ENCODE measurements around the gene ZNF723.
A peak's percentile ranks its signal among the peaks of the same experiment; 100 is the strongest.
"Not testable (repeated sequence)": the region's sequence is repeated elsewhere in the genome, so short reads cannot be mapped to it uniquely, and the experiment has no call there.

The ZNF723 gene

DNA sequence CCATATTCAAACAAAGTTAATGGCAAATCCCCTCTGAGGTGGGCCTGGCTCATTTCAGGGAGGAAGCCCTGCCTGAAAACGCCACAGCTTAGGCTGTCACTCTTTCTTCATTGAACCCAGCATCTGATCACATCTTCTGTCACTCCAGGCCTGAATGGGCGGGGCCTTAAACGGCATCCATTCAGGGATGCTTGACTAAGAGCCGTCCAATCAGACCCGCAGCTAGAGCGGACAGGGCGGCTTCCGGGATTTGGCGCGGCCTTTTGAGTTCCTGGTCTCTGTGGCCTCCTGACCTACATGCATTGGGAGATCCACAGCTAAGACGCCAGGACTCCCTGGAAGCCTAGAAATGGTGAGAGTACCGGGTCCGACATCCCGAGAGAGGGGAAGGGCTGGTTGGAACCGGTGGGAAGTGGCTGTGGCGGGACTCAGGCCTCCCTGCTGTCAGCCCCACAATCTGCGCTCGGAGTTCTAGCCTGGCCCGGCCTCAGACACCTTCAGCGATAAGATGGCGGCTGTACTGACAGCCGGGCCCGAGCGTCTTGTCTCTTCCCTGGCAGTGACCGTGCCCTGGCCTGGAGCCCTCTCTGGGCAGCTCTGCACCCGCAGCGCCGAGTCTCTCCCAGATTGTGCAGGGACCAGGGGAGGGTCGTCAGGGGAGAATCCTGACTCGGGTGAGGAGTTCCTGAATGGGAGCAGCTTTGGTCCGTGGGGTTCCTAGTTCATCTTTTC is at the start of gene ZNF723:
TSS of gene ZNF723 (plus strand) at position 261 of the 732 bp plus-strand sequence. CDS start at position 350, 89 bp downstream.
- no peaks in the 10 kb centered on the region for H3K27me3 ChIP-seq (ENCODE audit: control insufficient read depth in 1 of 2, insufficient read depth in 2 of 2, low read length in 2 of 2)
- H3K27ac ChIP-seq (ENCODE audit: low read depth, low read length) = no peak within 1 kb of the TSS
- no peaks in the 10 kb centered on the region for H3K4me1 ChIP-seq (ENCODE audit: control insufficient read depth in 1 of 2, insufficient read depth in 2 of 2, low read length in 2 of 2)
- H3K9me3 ChIP-seq (ENCODE audit: control insufficient read depth in 1 of 2, low read length in 2 of 2) = peaks cover 9 to 24% of the 10 kb centered on the region in 2 donors
- H3K4me3 ChIP-seq (ENCODE audit: low read depth in 1 of 2, low read length in 2 of 2) = no peak within 1 kb of the TSS
- H3K36me3 ChIP-seq (ENCODE audit: control insufficient read depth in 1 of 2, insufficient read depth in 2 of 2, low read length in 2 of 2) = no peaks in the 10 kb centered on the region
- no peak within 1 kb of the TSS for H3K9ac ChIP-seq (ENCODE audit: low read depth in 1 of 2, low read length in 2 of 2)

DNA sequence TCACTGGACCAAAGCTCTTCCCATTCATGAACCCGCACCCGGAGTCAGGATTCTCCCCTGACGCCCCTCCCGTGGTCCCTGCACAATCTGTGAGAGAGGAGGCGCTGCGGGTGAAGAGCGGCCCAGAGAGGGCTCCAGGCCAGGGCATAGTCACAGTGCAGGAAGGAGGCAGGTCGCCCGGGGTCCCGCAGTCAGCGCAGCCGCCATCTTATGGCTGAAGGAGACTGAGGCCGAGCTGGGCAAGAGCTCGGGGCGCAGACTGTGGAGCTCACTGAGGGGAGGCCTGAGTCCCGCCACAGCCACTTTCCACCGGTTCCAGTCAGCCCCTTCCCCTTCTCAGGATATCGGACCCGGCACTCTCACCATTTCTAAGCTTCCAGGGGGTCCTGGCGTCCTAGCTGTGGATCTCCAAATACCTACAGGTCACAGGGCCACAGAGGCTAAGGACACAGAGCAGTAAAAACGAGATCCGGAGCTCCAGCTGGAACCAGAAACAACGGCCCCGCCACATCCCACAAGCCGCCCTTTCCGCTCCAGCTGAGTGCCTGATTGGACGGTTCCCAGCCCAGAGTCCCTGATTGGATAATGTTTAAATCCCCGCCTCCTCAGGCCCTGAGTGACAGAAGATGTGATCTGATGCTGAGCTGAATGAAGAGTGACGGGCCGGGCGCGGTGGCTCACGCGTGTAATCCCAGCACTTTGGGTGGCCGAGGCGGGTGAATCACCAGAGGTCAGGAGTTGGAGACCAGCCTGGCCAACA is 48.3 kb upstream of the ZNF723 start, which contains the start of gene ZNF99:
TSS of gene ZNF99 (minus strand) at position 501 of the 760 bp plus-strand sequence. CDS start at position 366, 135 bp downstream.
- Histone ChIP-seq H3K27ac (ENCODE audit: low read depth, low read length) (no peak within 1 kb of the TSS), H3K9me3 (ENCODE audit: control insufficient read depth in 1 of 2, low read length in 2 of 2) (peaks cover 0 to 6% of the 10 kb centered on the region in 2 donors), H3K36me3 (ENCODE audit: control insufficient read depth in 1 of 2, insufficient read depth in 2 of 2, low read length in 2 of 2) (no peaks in the 10 kb centered on the region), H3K4me1 (ENCODE audit: control insufficient read depth in 1 of 2, insufficient read depth in 2 of 2, low read length in 2 of 2) (no peaks in the 10 kb centered on the region), H3K9ac (ENCODE audit: low read depth in 1 of 2, low read length in 2 of 2) (no peak within 1 kb of the TSS), H3K27me3 (ENCODE audit: control insufficient read depth in 1 of 2, insufficient read depth in 2 of 2, low read length in 2 of 2) (no peaks in the 10 kb centered on the region), H3K4me3 (ENCODE audit: low read depth in 1 of 2, low read length in 2 of 2) (peak within 1 kb of the TSS in 1 of 2 donors; percentile 53)

DNA sequence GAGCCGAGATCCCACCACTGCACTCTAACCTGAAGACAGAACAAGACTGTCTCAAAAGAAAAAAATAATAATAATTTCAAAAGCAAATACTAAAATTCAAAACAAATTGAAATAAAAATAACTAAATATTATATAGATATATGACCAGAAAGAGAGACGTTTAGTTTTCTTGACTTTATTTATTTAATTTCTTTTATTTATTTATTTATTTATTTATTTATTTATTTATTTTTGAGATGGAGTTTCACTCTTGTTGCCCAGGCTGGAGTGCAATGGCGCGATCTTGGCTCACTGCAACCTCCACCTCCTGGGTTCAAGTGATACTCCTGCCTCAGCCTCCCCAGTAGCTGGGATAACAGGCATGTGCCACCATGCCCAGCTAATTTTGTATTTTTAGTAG is 39.2 kb upstream of the ZNF723 start:
- H3K9me3 ChIP-seq (ENCODE audit: control insufficient read depth in 1 of 2, low read length in 2 of 2) = peaks cover 6 to 12% of the 10 kb centered on the region in 2 donors
- H3K4me3 ChIP-seq (ENCODE audit: low read depth in 1 of 2, low read length in 2 of 2); H3K36me3 ChIP-seq (ENCODE audit: control insufficient read depth in 1 of 2, insufficient read depth in 2 of 2, low read length in 2 of 2); H3K27ac ChIP-seq (ENCODE audit: low read depth, low read length); H3K9ac ChIP-seq (ENCODE audit: low read depth in 1 of 2, low read length in 2 of 2); H3K27me3 ChIP-seq (ENCODE audit: control insufficient read depth in 1 of 2, insufficient read depth in 2 of 2, low read length in 2 of 2); H3K4me1 ChIP-seq (ENCODE audit: control insufficient read depth in 1 of 2, insufficient read depth in 2 of 2, low read length in 2 of 2): not testable (repeated sequence)

DNA sequence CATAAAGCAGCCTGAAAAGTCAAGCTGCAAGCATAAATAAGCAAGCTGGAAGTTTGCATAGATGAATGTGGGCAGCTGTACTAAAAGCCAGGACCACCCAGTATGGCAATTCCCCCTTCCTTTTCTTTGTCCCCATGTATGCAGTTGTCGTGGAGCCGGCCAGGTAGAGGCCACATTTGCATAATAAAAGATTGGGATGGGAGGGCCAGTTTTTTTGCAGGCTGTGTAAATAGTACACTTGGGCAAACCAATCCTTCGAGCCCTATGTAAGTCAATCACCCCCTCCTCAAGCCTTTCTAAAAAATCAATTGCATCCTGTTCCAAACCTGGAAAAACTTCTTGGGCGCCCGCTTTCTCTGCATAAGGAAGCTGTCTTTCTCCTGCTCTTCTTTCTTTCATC is 35.1 kb upstream of the ZNF723 start:
- Histone ChIP-seq H3K27me3 (ENCODE audit: control insufficient read depth in 1 of 2, insufficient read depth in 2 of 2, low read length in 2 of 2) (no peaks in the 10 kb centered on the region), H3K9ac (ENCODE audit: low read depth in 1 of 2, low read length in 2 of 2) (no peak overlapping the region), H3K4me1 (ENCODE audit: control insufficient read depth in 1 of 2, insufficient read depth in 2 of 2, low read length in 2 of 2) (no peaks in the 10 kb centered on the region), H3K36me3 (ENCODE audit: control insufficient read depth in 1 of 2, insufficient read depth in 2 of 2, low read length in 2 of 2) (no peaks in the 10 kb centered on the region), H3K9me3 (ENCODE audit: control insufficient read depth in 1 of 2, low read length in 2 of 2) (peaks cover 17 to 23% of the 10 kb centered on the region in 2 donors), H3K4me3 (ENCODE audit: low read depth in 1 of 2, low read length in 2 of 2) (no peak overlapping the region), H3K27ac (ENCODE audit: low read depth, low read length) (no peak overlapping the region)

DNA sequence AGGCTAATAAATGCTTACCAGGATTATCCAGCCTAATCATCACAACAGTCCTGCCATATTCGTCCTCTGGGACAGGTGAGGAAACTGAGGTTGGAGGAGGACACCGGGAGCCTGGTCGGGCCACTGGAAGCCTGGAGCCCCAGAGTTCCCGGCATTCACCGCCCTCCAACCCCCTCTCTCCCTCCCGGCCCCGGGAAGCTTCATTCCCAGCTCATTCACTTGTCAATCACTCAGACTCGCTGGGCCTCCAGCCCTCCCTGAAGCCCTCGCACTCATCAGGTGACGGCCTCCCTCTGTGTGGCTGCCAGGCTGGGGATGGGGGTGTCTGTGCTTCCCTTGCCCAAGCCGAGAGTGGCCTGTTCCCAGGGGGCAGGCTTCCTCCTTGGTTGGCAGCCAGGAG is 25.7 kb upstream of the ZNF723 start:
- no peak overlapping the region for H3K4me3 ChIP-seq (ENCODE audit: low read depth in 1 of 2, low read length in 2 of 2)
- no peaks in the 10 kb centered on the region for H3K36me3 ChIP-seq (ENCODE audit: control insufficient read depth in 1 of 2, insufficient read depth in 2 of 2, low read length in 2 of 2)
- H3K27me3 ChIP-seq (ENCODE audit: control insufficient read depth in 1 of 2, insufficient read depth in 2 of 2, low read length in 2 of 2) = no peaks in the 10 kb centered on the region
- no peak overlapping the region for H3K9ac ChIP-seq (ENCODE audit: low read depth in 1 of 2, low read length in 2 of 2)
- H3K27ac ChIP-seq (ENCODE audit: low read depth, low read length) = no peak overlapping the region
- H3K9me3 ChIP-seq (ENCODE audit: control insufficient read depth in 1 of 2, low read length in 2 of 2) = peaks cover 23 to 28% of the 10 kb centered on the region in 2 donors
- H3K4me1 ChIP-seq (ENCODE audit: control insufficient read depth in 1 of 2, insufficient read depth in 2 of 2, low read length in 2 of 2) = no peaks in the 10 kb centered on the region

DNA sequence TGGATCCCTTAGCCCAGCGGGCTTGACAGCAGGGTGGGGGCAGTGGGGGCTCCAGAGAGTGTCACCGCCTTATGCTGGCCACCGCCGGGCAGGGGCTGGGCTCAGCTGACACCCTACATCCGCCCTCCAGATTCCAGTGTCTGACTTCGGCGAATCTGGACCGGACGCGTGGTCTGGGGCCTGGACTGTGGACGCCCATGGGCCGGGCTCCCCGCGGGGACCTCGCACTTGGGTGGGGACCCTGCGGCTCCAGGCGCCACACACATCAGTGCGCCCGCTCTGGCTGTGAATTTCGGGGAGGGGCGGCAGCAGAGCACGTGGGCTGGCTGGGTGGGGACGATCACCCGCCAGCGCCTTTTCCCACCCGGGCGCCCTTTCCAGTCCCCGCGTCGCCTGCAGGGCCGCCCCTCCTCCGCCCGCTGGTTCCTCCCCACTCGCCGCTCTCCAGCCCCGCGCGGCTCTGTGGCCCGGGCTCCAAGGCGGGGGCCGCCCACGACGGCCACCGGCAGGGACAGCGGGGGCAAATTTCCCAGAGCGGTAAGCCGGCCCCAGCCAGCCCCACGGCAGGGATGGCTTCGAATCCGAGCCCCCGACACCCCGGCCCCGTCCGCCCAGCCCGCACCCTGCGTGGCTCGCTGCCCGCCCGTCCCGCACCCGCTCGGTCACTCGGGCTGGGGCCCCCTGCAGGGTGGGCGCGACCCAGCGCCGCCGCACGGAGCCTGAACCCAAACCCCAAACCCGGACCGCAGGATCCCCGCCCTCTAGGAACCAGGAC is 24.8 kb upstream of the ZNF723 start:
- Histone ChIP-seq H3K4me1 (ENCODE audit: control insufficient read depth in 1 of 2, insufficient read depth in 2 of 2, low read length in 2 of 2) (no peaks in the 10 kb centered on the region), H3K9me3 (ENCODE audit: control insufficient read depth in 1 of 2, low read length in 2 of 2) (peaks cover 20 to 24% of the 10 kb centered on the region in 2 donors), H3K27ac (ENCODE audit: low read depth, low read length) (no peak overlapping the region), H3K9ac (ENCODE audit: low read depth in 1 of 2, low read length in 2 of 2) (no peak overlapping the region), H3K27me3 (ENCODE audit: control insufficient read depth in 1 of 2, insufficient read depth in 2 of 2, low read length in 2 of 2) (no peaks in the 10 kb centered on the region), H3K4me3 (ENCODE audit: low read depth in 1 of 2, low read length in 2 of 2) (no peak overlapping the region), H3K36me3 (ENCODE audit: control insufficient read depth in 1 of 2, insufficient read depth in 2 of 2, low read length in 2 of 2) (no peaks in the 10 kb centered on the region)

DNA sequence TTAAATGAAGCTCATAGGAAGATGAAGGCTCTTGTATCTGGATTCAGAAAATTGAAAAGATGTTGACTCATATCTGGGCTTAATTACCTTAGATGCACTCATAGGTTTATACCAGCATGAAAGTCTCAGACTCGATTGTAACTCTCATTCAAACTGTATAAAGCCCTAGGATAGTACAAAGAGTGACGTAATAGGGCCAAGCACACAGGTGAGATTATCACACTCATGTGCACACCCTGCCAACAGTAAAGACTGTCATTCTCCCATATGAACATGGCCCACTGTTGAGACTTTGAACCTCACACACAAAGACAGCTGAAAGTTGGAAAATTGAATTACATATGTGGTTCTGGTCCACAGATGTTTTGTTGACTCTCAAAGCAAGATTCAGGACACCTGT is 18.0 kb upstream of the ZNF723 start:
- H3K9ac ChIP-seq (ENCODE audit: low read depth in 1 of 2, low read length in 2 of 2) = no peak overlapping the region
- H3K4me1 ChIP-seq (ENCODE audit: control insufficient read depth in 1 of 2, insufficient read depth in 2 of 2, low read length in 2 of 2) = no peaks in the 10 kb centered on the region
- no peaks in the 10 kb centered on the region for H3K27me3 ChIP-seq (ENCODE audit: control insufficient read depth in 1 of 2, insufficient read depth in 2 of 2, low read length in 2 of 2)
- no peak overlapping the region for H3K27ac ChIP-seq (ENCODE audit: low read depth, low read length)
- no peak overlapping the region for H3K4me3 ChIP-seq (ENCODE audit: low read depth in 1 of 2, low read length in 2 of 2)
- peaks cover 46 to 66% of the 10 kb centered on the region in 2 donors for H3K9me3 ChIP-seq (ENCODE audit: control insufficient read depth in 1 of 2, low read length in 2 of 2)
- H3K36me3 ChIP-seq (ENCODE audit: control insufficient read depth in 1 of 2, insufficient read depth in 2 of 2, low read length in 2 of 2) = no peaks in the 10 kb centered on the region

DNA sequence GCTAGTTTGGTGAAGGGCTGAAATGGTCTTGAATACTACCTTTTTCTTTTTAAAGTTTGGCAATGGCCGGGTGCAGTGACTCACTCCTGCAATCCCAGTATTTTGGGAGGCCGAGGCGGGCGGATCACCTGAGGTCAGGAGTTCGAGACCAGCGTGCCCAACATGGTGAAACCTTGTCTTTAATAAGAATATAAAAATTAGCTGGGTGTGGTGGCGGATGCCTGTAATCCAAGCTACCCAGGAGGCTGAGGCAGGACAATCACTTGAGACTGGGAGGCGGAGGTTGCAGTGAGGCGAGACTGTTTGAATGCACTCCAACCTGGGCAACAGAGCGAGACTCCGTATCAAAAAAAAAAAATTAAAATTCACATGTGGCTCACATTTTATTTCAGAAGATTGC is 880 bp upstream of the ZNF723 start:
- Histone ChIP-seq H3K4me3 (ENCODE audit: low read depth in 1 of 2, low read length in 2 of 2) (no peak overlapping the region), H3K9me3 (ENCODE audit: control insufficient read depth in 1 of 2, low read length in 2 of 2) (peaks cover 15 to 20% of the 10 kb centered on the region in 2 donors), H3K4me1 (ENCODE audit: control insufficient read depth in 1 of 2, insufficient read depth in 2 of 2, low read length in 2 of 2) (no peaks in the 10 kb centered on the region), H3K27me3 (ENCODE audit: control insufficient read depth in 1 of 2, insufficient read depth in 2 of 2, low read length in 2 of 2) (no peaks in the 10 kb centered on the region), H3K9ac (ENCODE audit: low read depth in 1 of 2, low read length in 2 of 2) (no peak overlapping the region), H3K36me3 (ENCODE audit: control insufficient read depth in 1 of 2, insufficient read depth in 2 of 2, low read length in 2 of 2) (no peaks in the 10 kb centered on the region), H3K27ac (ENCODE audit: low read depth, low read length) (no peak overlapping the region)

DNA sequence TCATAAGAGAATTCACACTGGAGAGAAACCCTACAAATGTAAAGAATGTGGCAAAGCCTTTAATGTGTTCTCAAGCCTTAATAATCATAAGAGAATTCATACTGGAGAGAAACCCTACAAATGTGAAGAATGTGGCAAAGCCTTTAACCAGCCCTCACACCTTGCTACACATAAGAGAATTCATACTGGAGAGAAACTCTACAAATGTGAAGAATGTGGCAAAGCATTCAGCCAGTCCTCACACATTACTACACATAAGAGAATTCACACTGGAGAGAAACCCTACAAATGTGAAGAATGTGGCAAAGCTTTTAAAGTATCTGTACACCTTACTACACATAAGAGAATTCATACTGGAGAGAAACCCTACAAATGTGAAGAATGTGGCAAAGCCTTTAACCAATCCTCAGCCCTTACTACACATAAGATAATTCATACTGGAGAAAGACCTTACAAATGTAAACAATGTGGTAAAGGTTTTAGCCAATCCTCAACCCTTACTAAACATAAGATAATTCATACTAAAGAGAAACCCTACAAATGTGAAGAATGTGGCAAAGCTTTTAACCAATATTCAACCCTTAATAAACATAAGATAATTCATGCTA is 25.7 kb downstream of the ZNF723 start:
- H3K9me3 ChIP-seq (ENCODE audit: control insufficient read depth in 1 of 2, low read length in 2 of 2) = peaks cover 32 to 33% of the 10 kb centered on the region in 2 donors
- H3K27ac ChIP-seq (ENCODE audit: low read depth, low read length); H3K4me3 ChIP-seq (ENCODE audit: low read depth in 1 of 2, low read length in 2 of 2); H3K36me3 ChIP-seq (ENCODE audit: control insufficient read depth in 1 of 2, insufficient read depth in 2 of 2, low read length in 2 of 2); H3K4me1 ChIP-seq (ENCODE audit: control insufficient read depth in 1 of 2, insufficient read depth in 2 of 2, low read length in 2 of 2); H3K9ac ChIP-seq (ENCODE audit: low read depth in 1 of 2, low read length in 2 of 2); H3K27me3 ChIP-seq (ENCODE audit: control insufficient read depth in 1 of 2, insufficient read depth in 2 of 2, low read length in 2 of 2): not testable (repeated sequence)

All from duodenal mucosa (tissue), 2 donors.